Calu3 (cell line): ENCODE measurements around the gene TGFBR2. TPM values are rescaled to one million over a fixed set of nuclear protein-coding genes. Genes with fewer than 3 reads are reported as not detected.

ENCODE experiments used
- BruUV-seq: library from RNA; stranded (reverse); fragments of 400-500 nt; replicated peaks from 2 replicates; lab custom pipeline; 2021; lab: Mats Ljungman, UMichigan
- CTCF ChIA-PET: fragments of 300-600 bp; sonication (Branson Sonifier 250); formaldehyde crosslinking; loops from one replicate; lab custom pipeline; 2022; ENCODE audit warnings: antibody characterized with exemption; lab: Charles Lee
- DNase-seq: peaks from one replicate; pipeline ENCODE4 v3.0.0; 2022
- H3K27ac Mint-ChIP-seq: one replicate; pipeline ENCODE4 v1.8.0; 2022; ENCODE audit warnings: mixed read lengths; ENCODE audit not compliant: unreplicated experiment
- H3K27me3 Mint-ChIP-seq: one replicate; pipeline ENCODE4 v1.8.0; 2022; ENCODE audit warnings: mixed read lengths; ENCODE audit not compliant: unreplicated experiment
- H3K36me3 Mint-ChIP-seq: one replicate; pipeline ENCODE4 v1.8.0; 2022; ENCODE audit warnings: mild to moderate bottlenecking, moderate library complexity, mixed read lengths; ENCODE audit not compliant: insufficient read depth, unreplicated experiment
- H3K4me1 Mint-ChIP-seq: one replicate; pipeline ENCODE4 v1.8.0; 2022; ENCODE audit warnings: mild to moderate bottlenecking, low read depth, mixed read lengths; ENCODE audit not compliant: unreplicated experiment
- H3K4me3 Mint-ChIP-seq: one replicate; pipeline ENCODE4 v1.8.0; 2022; ENCODE audit warnings: mild to moderate bottlenecking, low read depth, moderate library complexity, mixed read lengths; ENCODE audit not compliant: unreplicated experiment
- H3K9me3 Mint-ChIP-seq: one replicate; pipeline ENCODE4 v1.8.0; 2022; ENCODE audit warnings: low read depth, mixed read lengths; ENCODE audit not compliant: unreplicated experiment
- intact Hi-C: fragments of 100-400 bp; cut with micrococcal nuclease; formaldehyde crosslinking; loops from one replicate; pipeline ENCODE4 v1.10.0; 2022; ENCODE audit not compliant: unreplicated experiment
- total RNA-seq: library from RNA; stranded (reverse); gene quantifications from 2 replicates; pipeline ENCODE4 v1.2.3, GENCODE V29; 2022
- TF ChIP-seq, protein P1 (sequence below): fragments of 200-600 bp; IDR thresholded peaks from one replicate; pipeline ENCODE4 v1.8.0; 2022; ENCODE audit warnings: antibody characterized with exemption; ENCODE audit not compliant: unreplicated experiment

TGFBR2 gene
- total RNA-seq, 1 experiment from 2014 or later, result 105 TPM

DNA sequence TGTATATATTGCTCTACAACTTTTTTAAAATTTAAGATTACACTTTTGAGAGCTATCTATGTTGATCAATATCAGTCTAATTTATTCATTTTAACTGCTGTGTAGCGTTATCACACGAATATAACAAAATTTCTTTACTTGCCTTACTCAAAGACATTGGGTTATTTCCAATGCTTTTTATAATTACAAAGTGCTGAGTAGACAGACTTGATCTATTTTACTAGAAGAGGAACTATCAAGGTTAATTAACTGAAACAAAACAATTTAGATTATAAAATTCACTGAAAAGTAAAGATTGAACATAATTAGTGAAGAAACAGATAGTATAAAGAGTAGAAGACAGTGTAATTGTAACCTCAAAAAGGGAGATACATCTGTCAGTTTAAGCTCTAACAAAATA, 105.5 kb downstream of the TGFBR2 start:
- Mint-ChIP-seq H3K27ac (no peak overlapping the region), H3K36me3 (no peaks in the 10 kb centered on the region), H3K27me3 (no peaks in the 10 kb centered on the region), H3K4me3 (no peak overlapping the region), H3K4me1 (peaks cover 13% of the 10 kb centered on the region), H3K9me3 (peaks cover 5% of the 10 kb centered on the region)
- BruUV-seq, result no TSS peak
- intact Hi-C loops, result no loop called here
- TF ChIP-seq, protein P1, sequence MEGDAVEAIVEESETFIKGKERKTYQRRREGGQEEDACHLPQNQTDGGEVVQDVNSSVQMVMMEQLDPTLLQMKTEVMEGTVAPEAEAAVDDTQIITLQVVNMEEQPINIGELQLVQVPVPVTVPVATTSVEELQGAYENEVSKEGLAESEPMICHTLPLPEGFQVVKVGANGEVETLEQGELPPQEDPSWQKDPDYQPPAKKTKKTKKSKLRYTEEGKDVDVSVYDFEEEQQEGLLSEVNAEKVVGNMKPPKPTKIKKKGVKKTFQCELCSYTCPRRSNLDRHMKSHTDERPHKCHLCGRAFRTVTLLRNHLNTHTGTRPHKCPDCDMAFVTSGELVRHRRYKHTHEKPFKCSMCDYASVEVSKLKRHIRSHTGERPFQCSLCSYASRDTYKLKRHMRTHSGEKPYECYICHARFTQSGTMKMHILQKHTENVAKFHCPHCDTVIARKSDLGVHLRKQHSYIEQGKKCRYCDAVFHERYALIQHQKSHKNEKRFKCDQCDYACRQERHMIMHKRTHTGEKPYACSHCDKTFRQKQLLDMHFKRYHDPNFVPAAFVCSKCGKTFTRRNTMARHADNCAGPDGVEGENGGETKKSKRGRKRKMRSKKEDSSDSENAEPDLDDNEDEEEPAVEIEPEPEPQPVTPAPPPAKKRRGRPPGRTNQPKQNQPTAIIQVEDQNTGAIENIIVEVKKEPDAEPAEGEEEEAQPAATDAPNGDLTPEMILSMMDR, result no peak
- DNase-seq, result no peak
- CTCF ChIA-PET, result no interaction called here

DNA sequence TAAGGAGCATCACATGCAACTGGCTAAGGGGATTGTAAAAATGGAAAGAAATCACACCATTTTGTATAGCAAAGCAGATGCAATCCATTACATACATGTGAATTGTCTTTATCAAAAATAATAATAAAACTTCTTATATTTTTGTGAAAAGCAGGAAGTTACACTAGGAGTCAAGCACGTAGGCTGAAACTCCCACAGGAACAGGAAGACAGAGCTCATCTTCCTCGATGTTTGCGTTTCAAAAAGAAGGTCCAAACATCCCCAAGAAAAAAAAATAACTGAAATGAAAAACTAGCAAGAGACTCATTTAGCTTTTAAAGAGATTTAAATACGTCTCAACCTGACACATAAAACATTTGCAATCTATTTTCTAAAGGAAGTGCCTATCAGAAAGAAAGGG, 106.6 kb downstream of the TGFBR2 start:
- no peaks in the 10 kb centered on the region for H3K27me3 Mint-ChIP-seq
- peaks cover 2% of the 10 kb centered on the region for H3K9me3 Mint-ChIP-seq
- no peak overlapping the region for H3K27ac Mint-ChIP-seq
- DNase-seq, result no peak
- no peak overlapping the region for H3K4me3 Mint-ChIP-seq
- intact Hi-C loops, result no loop called here
- BruUV-seq, result no TSS peak
- CTCF ChIA-PET, result no interaction called here
- H3K36me3 Mint-ChIP-seq, result no peaks in the 10 kb centered on the region
- TF ChIP-seq, protein P1, result no peak
- H3K4me1 Mint-ChIP-seq, result peaks cover 24% of the 10 kb centered on the region

DNA sequence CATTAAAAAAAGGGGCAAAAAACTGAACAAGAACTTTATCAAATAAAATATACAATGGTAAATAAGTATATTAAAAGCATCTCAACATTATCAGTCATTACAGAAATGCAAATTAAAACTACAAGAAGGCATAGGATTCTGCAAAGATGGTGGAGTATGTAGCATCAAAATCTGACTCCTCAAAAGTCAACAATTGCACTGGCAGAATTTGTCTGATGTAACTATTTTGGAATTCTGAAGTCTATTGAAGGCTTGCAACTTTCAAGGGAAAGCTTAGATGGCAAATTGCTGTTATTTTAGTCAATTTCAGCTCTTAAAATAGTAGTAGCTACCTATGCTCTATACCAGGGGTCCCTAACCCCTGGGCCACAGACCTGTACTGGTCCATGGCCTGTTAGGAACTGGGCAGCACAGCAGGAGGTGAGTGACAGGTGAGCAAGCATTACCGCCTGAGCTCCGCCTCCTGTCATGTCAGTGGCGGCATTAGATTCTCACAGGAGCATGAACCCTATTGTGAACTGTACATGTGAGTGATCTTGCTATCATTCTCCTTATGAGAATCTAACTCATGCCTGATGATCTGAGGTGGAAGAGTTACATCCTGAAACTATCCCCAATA, 107.6 kb downstream of the TGFBR2 start:
- peaks cover 26% of the 10 kb centered on the region for H3K4me1 Mint-ChIP-seq
- H3K9me3 Mint-ChIP-seq, result no peaks in the 10 kb centered on the region
- TF ChIP-seq, protein P1, result no peak
- H3K36me3 Mint-ChIP-seq, result no peaks in the 10 kb centered on the region
- no TSS peak for BruUV-seq
- H3K27me3 Mint-ChIP-seq, result no peaks in the 10 kb centered on the region
- no peak overlapping the region for H3K27ac Mint-ChIP-seq
- CTCF ChIA-PET, result no interaction called here
- intact Hi-C loops, result no loop called here
- H3K4me3 Mint-ChIP-seq, result no peak overlapping the region
- DNase-seq, result no peak

DNA sequence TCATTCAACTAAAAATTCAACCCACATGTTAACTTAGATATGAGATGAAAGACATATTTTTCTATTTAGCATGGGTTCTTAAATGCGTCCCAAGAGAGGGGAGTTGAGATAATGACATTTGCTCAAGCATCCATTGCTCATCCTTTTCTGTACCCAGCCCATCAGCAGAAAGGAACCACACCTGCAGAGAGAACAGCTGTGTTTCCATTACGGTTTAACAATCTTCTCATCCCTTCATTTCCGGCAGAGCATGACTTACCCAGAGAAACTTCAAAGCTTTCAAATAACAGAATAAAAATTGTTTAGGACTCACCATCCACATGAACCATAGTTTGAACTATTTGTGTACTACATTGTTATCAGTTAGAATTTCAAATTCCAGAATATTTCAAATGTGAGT, 113.1 kb downstream of the TGFBR2 start:
- Mint-ChIP-seq H3K4me3 (no peak overlapping the region), H3K9me3 (no peaks in the 10 kb centered on the region), H3K27me3 (no peaks in the 10 kb centered on the region), H3K27ac (no peak overlapping the region), H3K36me3 (no peaks in the 10 kb centered on the region), H3K4me1 (peaks cover 46% of the 10 kb centered on the region)
- intact Hi-C loops, result no loop called here
- TF ChIP-seq, protein P1, result no peak
- no TSS peak for BruUV-seq
- CTCF ChIA-PET, result no interaction called here
- DNase-seq, result no peak
